DND-41 (cell line): Measurements from ENCODE around the gene AGAP1.

Experiments
- ATAC-seq: fragments of 200-7000 bp; cut with Tn5 transposase; 3 replicates; pipeline ENCODE4 v1.9.1; 2021; ENCODE audit warnings: low read depth; ENCODE audit not compliant: insufficient read depth
- DNase-seq: peaks from one replicate; pipeline ENCODE4 v3.0.0-alpha.2; 2020
- H2AFZ ChIP-seq: 2 replicates; pipeline ENCODE4 v1.6.0; 2012; ENCODE audit warnings: low read depth, low read length
- H3K27ac ChIP-seq: 2 replicates; pipeline ENCODE4 v1.5.1; 2012; ENCODE audit warnings: low read length, inconsistent platforms
- H3K27me3 ChIP-seq: fragments of 200-600 bp; sonication (generic); 2 replicates; pipeline ENCODE4 v1.6.0; 2012; ENCODE audit warnings: low read length, mild to moderate bottlenecking, inconsistent platforms; ENCODE audit not compliant: insufficient read depth, poor library complexity
- H3K36me3 ChIP-seq: 2 replicates; pipeline ENCODE4 v1.5.1; 2012; ENCODE audit warnings: low read length, inconsistent platforms; ENCODE audit not compliant: insufficient read depth
- H3K4me1 ChIP-seq: 2 replicates; pipeline ENCODE4 v1.5.1; 2012; ENCODE audit warnings: mild to moderate bottlenecking, low read length; ENCODE audit not compliant: insufficient read depth
- H3K4me2 ChIP-seq: 2 replicates; pipeline ENCODE4 v1.6.0; 2012; ENCODE audit warnings: mild to moderate bottlenecking, moderate library complexity, low read length, inconsistent platforms; ENCODE audit not compliant: insufficient read depth
- H3K4me3 ChIP-seq, 2 experiments: fragments of 200-600 bp in 1 of 2; shearing (Covaris generic) in 1 of 2; 2 replicates each; pipeline ENCODE4 v1.5.1; 2012 to 2016; ENCODE audit warnings: inconsistent platforms in 2 of 2, low read length in 2 of 2, mild to moderate bottlenecking in 2 of 2, low read depth in 1 of 2, moderate library complexity in 1 of 2
- H3K79me2 ChIP-seq: 2 replicates; pipeline ENCODE4 v1.6.0; 2012; ENCODE audit warnings: low read length, inconsistent platforms; ENCODE audit not compliant: insufficient read depth
- H3K9ac ChIP-seq: 2 replicates; pipeline ENCODE4 v1.6.0; 2012; ENCODE audit warnings: low read depth, mild to moderate bottlenecking, inconsistent platforms, low read length, moderate library complexity
- H3K9me3 ChIP-seq: 2 replicates; pipeline ENCODE4 v1.5.1; 2012; ENCODE audit warnings: low read length, moderate library complexity, mild to moderate bottlenecking, inconsistent platforms; ENCODE audit not compliant: insufficient read depth, severe bottlenecking
- H4K20me1 ChIP-seq: 2 replicates; pipeline ENCODE4 v1.6.0; 2012; ENCODE audit warnings: low read length; ENCODE audit not compliant: insufficient read depth
- EZH2 ChIP-seq: IDR thresholded peaks from 3 replicates; pipeline ENCODE4 v1.6.1; 2012; ENCODE audit warnings: borderline replicate concordance, low read depth, mild to moderate bottlenecking, moderate library complexity, low read length, inconsistent platforms; ENCODE audit not compliant: severe bottlenecking
- TF ChIP-seq, protein P1 (sequence below): IDR thresholded peaks from 2 replicates; pipeline ENCODE4 v1.5.1; 2012; ENCODE audit warnings: borderline replicate concordance, low read length, moderate library complexity, mild to moderate bottlenecking; ENCODE audit not compliant: poor library complexity, severe bottlenecking; ENCODE audit errors: extremely low read depth

AGAP1 gene

GRCh38 chr2:235850289-235850688, 356.4 kb downstream of the AGAP1 start:
- H3K4me3 ChIP-seq, result no peak overlapping the region
- H3K27me3 ChIP-seq, result no peaks in the 10 kb centered on the region
- H4K20me1 ChIP-seq, result peaks cover 8% of the 10 kb centered on the region; the same call in 1 of the 2 replicates
- no peaks in the 10 kb centered on the region for H3K36me3 ChIP-seq
- no peak overlapping the region for H2AFZ ChIP-seq
- no peaks in the 10 kb centered on the region for H3K79me2 ChIP-seq
- H3K4me1 ChIP-seq, result no peaks in the 10 kb centered on the region
- no peak overlapping the region for H3K9ac ChIP-seq
- ATAC-seq (no peak), DNase-seq (no peak)
- H3K4me2 ChIP-seq, result no peak overlapping the region
- no peak for TF ChIP-seq EZH2
- TF ChIP-seq, protein P1, sequence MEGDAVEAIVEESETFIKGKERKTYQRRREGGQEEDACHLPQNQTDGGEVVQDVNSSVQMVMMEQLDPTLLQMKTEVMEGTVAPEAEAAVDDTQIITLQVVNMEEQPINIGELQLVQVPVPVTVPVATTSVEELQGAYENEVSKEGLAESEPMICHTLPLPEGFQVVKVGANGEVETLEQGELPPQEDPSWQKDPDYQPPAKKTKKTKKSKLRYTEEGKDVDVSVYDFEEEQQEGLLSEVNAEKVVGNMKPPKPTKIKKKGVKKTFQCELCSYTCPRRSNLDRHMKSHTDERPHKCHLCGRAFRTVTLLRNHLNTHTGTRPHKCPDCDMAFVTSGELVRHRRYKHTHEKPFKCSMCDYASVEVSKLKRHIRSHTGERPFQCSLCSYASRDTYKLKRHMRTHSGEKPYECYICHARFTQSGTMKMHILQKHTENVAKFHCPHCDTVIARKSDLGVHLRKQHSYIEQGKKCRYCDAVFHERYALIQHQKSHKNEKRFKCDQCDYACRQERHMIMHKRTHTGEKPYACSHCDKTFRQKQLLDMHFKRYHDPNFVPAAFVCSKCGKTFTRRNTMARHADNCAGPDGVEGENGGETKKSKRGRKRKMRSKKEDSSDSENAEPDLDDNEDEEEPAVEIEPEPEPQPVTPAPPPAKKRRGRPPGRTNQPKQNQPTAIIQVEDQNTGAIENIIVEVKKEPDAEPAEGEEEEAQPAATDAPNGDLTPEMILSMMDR, result no peak
- H3K9me3 ChIP-seq, result no peaks in the 10 kb centered on the region
- no peak overlapping the region for H3K27ac ChIP-seq

GRCh38 chr2:235850771-235851551, 357.1 kb downstream of the AGAP1 start:
- TF ChIP-seq, protein P1, result no peak
- TF ChIP-seq EZH2, result no peak
- Histone ChIP-seq H3K27ac (no peak overlapping the region), H3K27me3 (no peaks in the 10 kb centered on the region), H3K79me2 (no peaks in the 10 kb centered on the region), H3K4me3 (no peak overlapping the region), H3K9me3 (no peaks in the 10 kb centered on the region), H2AFZ (no peak overlapping the region), H3K4me2 (no peak overlapping the region), H3K9ac (no peak overlapping the region), H3K36me3 (no peaks in the 10 kb centered on the region), H4K20me1 (0 out of 2 replicates have a peak, but pooled peaks cover 8% of the 10 kb centered on the region), H3K4me1 (no peaks in the 10 kb centered on the region)
- DNase-seq, result no peak
- ATAC-seq, result no peak

- Histone ChIP-seq H2AFZ (no peak overlapping the region), H3K9me3 (no peaks in the 10 kb centered on the region), H3K4me3 (no peak overlapping the region), H3K4me1 (no peaks in the 10 kb centered on the region), H3K36me3 (no peaks in the 10 kb centered on the region), H3K9ac (no peak overlapping the region), H3K4me2 (no peak overlapping the region), H3K79me2 (no peaks in the 10 kb centered on the region), H4K20me1 (peaks cover 14% of the 10 kb centered on the region; the same call in 1 of the 2 replicates), H3K27me3 (no peaks in the 10 kb centered on the region), H3K27ac (no peak overlapping the region)
- ATAC-seq, result no peak
- DNase-seq, result no peak
- no peak for TF ChIP-seq EZH2
- TF ChIP-seq, protein P1, result no peak
These were observed 358.1 kb downstream of the AGAP1 start for GRCh38 chr2:235851828-235852525.
